Spleen (tissue), 11 donors: ENCODE data around the gene GNG13. TPM values are rescaled to one million over a fixed set of nuclear protein-coding genes. Genes with fewer than 3 reads are reported as not detected.

Source experiments
- DNase-seq: peaks from one replicate; pipeline ENCODE4 v3.0.0-alpha.2; 2020
- H3K27ac ChIP-seq, 8 donors: fragments of 200-600 bp; sonication (generic) in 7 of 8; 1 replicate in 4 of 8; 2 replicates in 4 of 8; pipeline versions ENCODE4 v1.5.0 to v1.8.0; 2016 to 2021; ENCODE audit warnings: inconsistent platforms in 4 of 8, mild to moderate bottlenecking in 4 of 8, moderate library complexity in 1 of 8
- H3K27me3 ChIP-seq, 7 donors: fragments of 200-600 bp; sonication (generic) in 6 of 7; replicated peaks in 1 of 7; 1 replicate in 4 of 7; 2 replicates in 3 of 7; pipeline versions ENCODE4 v1.5.0 to v1.8.0; 2016 to 2021; ENCODE audit warnings: inconsistent platforms in 3 of 7, mild to moderate bottlenecking in 1 of 7
- H3K36me3 ChIP-seq, 6 donors: fragments of 200-600 bp; sonication (generic) in 5 of 6; 1 replicate in 4 of 6; 2 replicates in 2 of 6; pipeline versions ENCODE4 v1.5.0 to v1.8.0; 2016 to 2021; ENCODE audit warnings: inconsistent platforms in 2 of 6
- H3K4me1 ChIP-seq, 6 donors: fragments of 200-600 bp; sonication (generic) in 5 of 6; 1 replicate in 3 of 6; 2 replicates in 3 of 6; pipeline versions ENCODE4 v1.5.0 to v1.8.0; 2016 to 2021; ENCODE audit warnings: inconsistent platforms in 3 of 6
- H3K4me3 ChIP-seq, 8 donors: fragments of 200-600 bp; sonication (generic) in 7 of 8; 1 replicate in 4 of 8; 2 replicates in 4 of 8; pipeline versions ENCODE4 v1.5.0 to v1.8.0; 2016 to 2021; ENCODE audit warnings: inconsistent platforms in 4 of 8, mild to moderate bottlenecking in 4 of 8, moderate library complexity in 2 of 8
- H3K9me3 ChIP-seq, 8 donors: fragments of 200-600 bp; sonication (generic) in 7 of 8; 1 replicate in 4 of 8; 2 replicates in 4 of 8; pipeline versions ENCODE4 v1.5.0 to v1.8.0; 2016 to 2021; ENCODE audit warnings: inconsistent platforms in 4 of 8
- POLR2A ChIP-seq, 3 donors: fragments of 450-650 bp; IDR thresholded peaks; one replicate each; pipeline ENCODE4 v1.5.1; 2017; ENCODE audit warnings: antibody characterized with exemption in 3 of 3, mild to moderate bottlenecking in 1 of 3
- POLR2AphosphoS5 ChIP-seq, 3 donors: sonication (generic); formaldehyde crosslinking; IDR thresholded peaks; one replicate each; pipeline ENCODE4 v1.5.1; 2017; ENCODE audit warnings: antibody characterized with exemption in 3 of 3
- WGBS, 5 donors: extraction: QIAGEN DNeasy Blood & Tissue Kit in 3 of 5; methylation state at CpG; one replicate each; pipeline versions ENCODE4 v1.1.5 to v1.1.7; 2013 to 2018; 5-methylcytosine and 5-hydroxymethylcytosine counted together
- intact Hi-C: fragments of 100-400 bp; cut with DNase I; formaldehyde crosslinking; loops from one replicate; pipeline ENCODE4 v1.15.0; 2023; ENCODE audit warnings: low total_unique reads
- polyA plus RNA-seq, 3 donors: library from polyadenylated mRNA; stranded (reverse); fragments of 200-250 nt; gene quantifications; one replicate each; pipeline ENCODE4 v1.2.1, GENCODE V29; 2013
- total RNA-seq, 7 donors: library from RNA; depleted of rRNA in 3 of 7; stranded (reverse); fragments of >200 nt in 3 of 7; fragmentation: NEBNext Ultra II Directional in 4 of 7; extraction: Animal tissue kit (Norgen Biotek cat#: 25700) in 4 of 7; gene quantifications; one replicate each; pipeline versions ENCODE4 v1.1.0 to v1.2.1, GENCODE V29; 2016 to 2021
- TF ChIP-seq, protein P1 (sequence below), 11 experiments: fragments of 200-600 bp in 7 of 11; fragments of 450-650 bp in 4 of 11; sonication (generic) in 4 of 11; IDR thresholded peaks in 8 of 11; conservative IDR thresholded peaks in 3 of 11; 1 replicate in 7 of 11; 2 replicates in 4 of 11; pipeline versions ENCODE4 v1.4.0 to v1.8.0; 2016 to 2021; ENCODE audit warnings: antibody characterized with exemption in 11 of 11, inconsistent platforms in 4 of 11, mild to moderate bottlenecking in 1 of 11
- donor health status: healthy with polysubstance abuse.
- donor health status: DM: no; HTN: no; CAD: no; lungs with moderate emphysema.
- donor health status: DM: no; HTN: no; CAD: no.
- donor health status: Bipolar disorder and iron deficiency.
- donor health status: healthy.
- donor health status: DM: no; HTN: no; CAD: no.
- donor health status: DM: yes; HTN: yes; CAD: no.

The GNG13 gene
- total and polyA plus RNA-seq, 10 donors = not detected

- Histone ChIP-seq H3K4me3 (no peak overlapping the region), H3K4me1 (no peaks in the 10 kb centered on the region), H3K9me3 (no peaks in the 10 kb centered on the region), H3K27ac (no peak overlapping the region), H3K27me3 (peaks cover 0 to 75% (median 14%) of the 10 kb centered on the region in 7 donors), H3K36me3 (no peaks in the 10 kb centered on the region)
- 67 to 83% (median 79%) methylated on average over 3 to 17 of the region's 17 CpGs for WGBS, 5 donors
- TF ChIP-seq POLR2AphosphoS5 (IDR thresholded peaks at IDR 0.05) = no peak
- TF ChIP-seq, protein P1, sequence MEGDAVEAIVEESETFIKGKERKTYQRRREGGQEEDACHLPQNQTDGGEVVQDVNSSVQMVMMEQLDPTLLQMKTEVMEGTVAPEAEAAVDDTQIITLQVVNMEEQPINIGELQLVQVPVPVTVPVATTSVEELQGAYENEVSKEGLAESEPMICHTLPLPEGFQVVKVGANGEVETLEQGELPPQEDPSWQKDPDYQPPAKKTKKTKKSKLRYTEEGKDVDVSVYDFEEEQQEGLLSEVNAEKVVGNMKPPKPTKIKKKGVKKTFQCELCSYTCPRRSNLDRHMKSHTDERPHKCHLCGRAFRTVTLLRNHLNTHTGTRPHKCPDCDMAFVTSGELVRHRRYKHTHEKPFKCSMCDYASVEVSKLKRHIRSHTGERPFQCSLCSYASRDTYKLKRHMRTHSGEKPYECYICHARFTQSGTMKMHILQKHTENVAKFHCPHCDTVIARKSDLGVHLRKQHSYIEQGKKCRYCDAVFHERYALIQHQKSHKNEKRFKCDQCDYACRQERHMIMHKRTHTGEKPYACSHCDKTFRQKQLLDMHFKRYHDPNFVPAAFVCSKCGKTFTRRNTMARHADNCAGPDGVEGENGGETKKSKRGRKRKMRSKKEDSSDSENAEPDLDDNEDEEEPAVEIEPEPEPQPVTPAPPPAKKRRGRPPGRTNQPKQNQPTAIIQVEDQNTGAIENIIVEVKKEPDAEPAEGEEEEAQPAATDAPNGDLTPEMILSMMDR (IDR thresholded peaks at IDR 0.05 in 8 of 11, conservative IDR thresholded peaks at IDR 0.05 in 3 of 11) = no peak
- DNase-seq = no peak
- intact Hi-C loops = no loop called here
Observed at GRCh38 chr16:762595-763268, 37.8 kb downstream of the GNG13 start.

DNA sequence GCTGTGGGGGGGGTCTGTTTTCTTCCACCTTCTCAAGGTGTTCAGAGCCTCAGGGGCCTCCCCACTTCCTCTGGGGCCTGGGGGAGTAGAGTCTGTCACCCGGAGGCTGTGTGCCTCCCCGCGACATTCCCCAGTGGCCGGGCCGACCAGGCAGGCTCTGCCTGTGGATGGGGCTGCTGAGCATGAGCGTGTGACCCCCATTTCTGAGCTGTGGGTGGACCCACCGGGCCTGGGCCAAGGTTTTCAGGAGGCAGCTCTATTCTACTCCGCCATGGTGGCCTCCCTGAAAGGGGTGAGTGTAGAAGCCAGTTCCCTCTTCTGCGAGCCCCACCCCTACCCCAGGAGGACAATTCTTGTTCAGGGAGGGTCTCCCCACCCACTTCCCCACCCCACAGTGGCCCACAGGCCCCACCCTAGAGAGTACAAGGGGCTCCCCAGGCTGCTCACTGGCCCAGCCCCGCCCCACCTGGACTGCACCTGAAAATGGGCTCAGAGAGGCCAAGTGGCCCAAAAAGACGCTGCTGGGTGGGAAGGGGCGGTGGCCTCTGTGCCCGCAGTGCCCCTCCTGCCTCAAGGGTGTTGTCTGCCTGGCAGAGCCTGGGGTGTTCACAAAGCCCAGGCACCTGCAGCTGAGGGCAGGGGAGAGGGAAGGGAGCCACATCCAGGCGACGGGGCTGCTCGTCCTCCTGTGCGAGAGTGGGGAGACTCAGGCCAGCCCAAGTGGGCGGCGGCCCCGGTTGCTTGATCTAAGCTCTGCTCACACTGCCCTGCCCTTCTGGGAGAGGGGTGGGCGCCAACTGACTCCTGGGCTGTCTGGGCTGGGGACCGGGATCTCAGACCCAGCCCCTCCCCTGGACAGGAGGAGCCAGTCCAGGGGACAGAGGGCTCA, 38.7 kb downstream of the GNG13 start:
- Histone ChIP-seq H3K36me3 (no peaks in the 10 kb centered on the region), H3K4me1 (no peaks in the 10 kb centered on the region), H3K27ac (no peak overlapping the region), H3K9me3 (peaks cover 0 to under 1% (median 0%) of the 10 kb centered on the region in 8 donors), H3K27me3 (peaks cover 0 to 71% (median 14%) of the 10 kb centered on the region in 7 donors), H3K4me3 (no peak overlapping the region)
- no peak for DNase-seq
- TF ChIP-seq, protein P1 (IDR thresholded peaks at IDR 0.05 in 8 of 11, conservative IDR thresholded peaks at IDR 0.05 in 3 of 11) = no peak
- TF ChIP-seq POLR2A (IDR thresholded peaks at IDR 0.05) (no peak), POLR2AphosphoS5 (IDR thresholded peaks at IDR 0.05) (no peak)
- intact Hi-C loops = no loop called here
- 74 to 91% (median 76%) methylated on average over 9 to 22 of the region's 22 CpGs for WGBS, 5 donors

GRCh38 chr16:760545-761343, 39.8 kb downstream of the GNG13 start, which contains the start of gene MSLN:
Gene MSLN, plus strand, starts transcription at chr16:760734. Its CDS starts 1,947 bp downstream, at chr16:762681.
- Histone ChIP-seq H3K4me1 (no peaks in the 10 kb centered on the region), H3K4me3 (no peak within 1 kb of the TSS), H3K9me3 (peaks cover 0 to 6% (median 0%) of the 10 kb centered on the region in 8 donors), H3K27ac (no peak within 1 kb of the TSS), H3K36me3 (no peaks in the 10 kb centered on the region), H3K27me3 (peaks cover 0 to 63% (median 14%) of the 10 kb centered on the region in 7 donors)
- no peak for TF ChIP-seq POLR2A (IDR thresholded peaks at IDR 0.05)
- TF ChIP-seq, protein P1 (IDR thresholded peaks at IDR 0.05 in 8 of 11, conservative IDR thresholded peaks at IDR 0.05 in 3 of 11) = no peak
- TF ChIP-seq POLR2AphosphoS5 (IDR thresholded peaks at IDR 0.05) = no peak
- 76 to 85% (median 79%) methylated on average over 31 to 37 of the region's 37 CpGs for WGBS, 5 donors
- DNase-seq = no peak
- intact Hi-C loops = no loop called here
